Measurements from ENCODE around the gene EHMT1.
A peak's percentile ranks its signal among the peaks of the same experiment; 100 is the strongest.
"Not testable (repeated sequence)": the region's sequence is repeated elsewhere in the genome, so short reads cannot be mapped to it uniquely, and the experiment has no call there.

Gene EHMT1

GRCh38 chr9:137723356-137723755 lies 104.6 kb downstream of the EHMT1 start:
- not testable (repeated sequence) for DNase-seq

- no peak for DNase-seq
Observed at GRCh38 chr9:137723783-137724445, 105.1 kb downstream of the EHMT1 start.

GRCh38 chr9:137724818-137725240 lies 106.0 kb downstream of the EHMT1 start:
- no peak for DNase-seq

- DNase-seq: no peak
Observed at GRCh38 chr9:137725598-137725997, 106.8 kb downstream of the EHMT1 start.

- DNase-seq: not testable (repeated sequence)
Observed at GRCh38 chr9:137726336-137726735, 107.5 kb downstream of the EHMT1 start.

- no peak for DNase-seq
Observed at GRCh38 chr9:137726764-137727163, 108.0 kb downstream of the EHMT1 start.

GRCh38 chr9:137727716-137728115 lies 108.9 kb downstream of the EHMT1 start:
- DNase-seq: no peak

GRCh38 chr9:137728444-137729311 lies 109.9 kb downstream of the EHMT1 start:
- DNase-seq: no peak

GRCh38 chr9:137731216-137731946 lies 112.6 kb downstream of the EHMT1 start:
- DNase-seq: no peak

- no peak for DNase-seq
Observed at GRCh38 chr9:137731947-137732813, 113.4 kb downstream of the EHMT1 start.

GRCh38 chr9:137733429-137733828 lies 114.6 kb downstream of the EHMT1 start:
- no peak for DNase-seq

GRCh38 chr9:137734181-137734580 lies 115.4 kb downstream of the EHMT1 start:
- DNase-seq: no peak

- not testable (repeated sequence) for DNase-seq
Observed at GRCh38 chr9:137738182-137738696, 119.4 kb downstream of the EHMT1 start.

- no peak for DNase-seq
Observed at GRCh38 chr9:137738703-137739102, 119.9 kb downstream of the EHMT1 start.

GRCh38 chr9:137739371-137740309 lies 120.8 kb downstream of the EHMT1 start:
- DNase-seq: no peak

GRCh38 chr9:137740312-137740711 lies 121.5 kb downstream of the EHMT1 start:
- peak; percentile 79 for DNase-seq

GRCh38 chr9:137741330-137741729 lies 122.5 kb downstream of the EHMT1 start:
- DNase-seq: no peak

- DNase-seq: no peak
Observed at GRCh38 chr9:137742698-137743097, 123.9 kb downstream of the EHMT1 start.

GRCh38 chr9:137743695-137744094 lies 124.9 kb downstream of the EHMT1 start:
- DNase-seq: no peak

- no peak for DNase-seq
Observed at GRCh38 chr9:137744632-137745183, 125.9 kb downstream of the EHMT1 start.

GRCh38 chr9:137745541-137745991 lies 126.8 kb downstream of the EHMT1 start:
- DNase-seq: peak; percentile 69
